ENCODE results near the gene CNGA3.
A peak's percentile ranks its signal among the peaks of the same experiment; 100 is the strongest.

Gene CNGA3

DNA sequence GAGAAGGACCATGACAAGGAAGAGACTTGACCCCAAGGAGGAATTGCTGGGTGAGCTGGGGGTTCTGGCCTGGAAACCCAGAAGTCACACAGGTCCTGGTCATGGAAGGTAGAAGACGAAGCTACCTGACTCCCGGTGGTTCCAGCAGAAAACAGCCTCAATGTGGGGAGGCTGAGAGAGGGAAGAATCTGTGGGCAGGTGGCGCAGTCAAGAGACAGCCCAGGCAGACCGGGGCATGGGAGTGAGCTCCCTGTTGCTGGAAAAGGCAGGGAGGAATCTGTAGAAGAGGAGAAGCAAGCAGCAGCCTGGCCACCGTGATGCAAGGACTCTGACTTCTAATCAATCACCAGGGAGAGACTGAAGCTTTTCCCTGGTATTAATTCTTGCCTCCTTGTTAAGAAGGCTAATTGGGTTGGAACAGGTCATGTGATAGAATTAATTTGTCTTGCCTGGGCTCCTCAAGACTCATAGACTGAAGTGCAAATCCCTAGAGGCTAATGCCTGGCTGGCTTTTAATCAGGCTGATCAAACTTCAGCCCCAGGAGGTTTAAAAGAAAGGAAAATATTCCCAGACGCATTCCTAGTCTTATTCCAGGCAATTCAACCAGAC lies 30.1 kb downstream of the CNGA3 start:
- Histone ChIP-seq H3K36me3 (replicated peaks) (no peaks in the 10 kb centered on the region), H3K4me1 (peaks cover 8% of the 10 kb centered on the region), H3K4me3 (no peak overlapping the region), H3K27me3 (ENCODE audit: low read depth) (no peaks in the 10 kb centered on the region), H3K9me3 (no peaks in the 10 kb centered on the region)
- in situ Hi-C loops (cut with MboI; ENCODE audit: low sequenced_read_pairs): no loop called here
- no peak for DNase-seq (ENCODE audit: low spot score in 2 of 2)

DNA sequence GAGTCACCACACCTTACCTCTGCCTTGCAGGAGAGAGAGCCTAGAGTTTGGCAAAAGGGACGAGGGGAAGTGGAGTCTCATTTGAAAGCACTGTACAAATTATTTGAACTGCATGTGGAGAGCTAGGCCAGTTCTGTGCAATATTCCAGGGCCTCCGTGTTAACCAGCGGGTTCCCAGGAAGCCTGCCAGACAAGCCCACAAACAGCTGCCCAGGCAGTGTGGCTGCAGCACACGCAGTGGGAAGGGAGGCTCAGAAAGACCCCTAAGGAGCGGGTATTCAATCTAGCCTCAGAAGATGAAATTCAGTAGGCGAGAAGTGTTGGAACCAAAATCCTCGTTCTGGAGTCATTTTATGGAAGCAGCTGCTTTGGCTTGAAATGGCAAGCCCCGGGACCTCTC lies 30.7 kb downstream of the CNGA3 start:
- no peak for DNase-seq (ENCODE audit: low spot score in 2 of 2)
- in situ Hi-C loops (cut with MboI; ENCODE audit: low sequenced_read_pairs): no loop called here
- Histone ChIP-seq H3K4me1 (peaks cover 8% of the 10 kb centered on the region), H3K4me3 (no peak overlapping the region), H3K27me3 (ENCODE audit: low read depth) (no peaks in the 10 kb centered on the region), H3K9me3 (no peaks in the 10 kb centered on the region), H3K36me3 (replicated peaks) (no peaks in the 10 kb centered on the region)

DNA sequence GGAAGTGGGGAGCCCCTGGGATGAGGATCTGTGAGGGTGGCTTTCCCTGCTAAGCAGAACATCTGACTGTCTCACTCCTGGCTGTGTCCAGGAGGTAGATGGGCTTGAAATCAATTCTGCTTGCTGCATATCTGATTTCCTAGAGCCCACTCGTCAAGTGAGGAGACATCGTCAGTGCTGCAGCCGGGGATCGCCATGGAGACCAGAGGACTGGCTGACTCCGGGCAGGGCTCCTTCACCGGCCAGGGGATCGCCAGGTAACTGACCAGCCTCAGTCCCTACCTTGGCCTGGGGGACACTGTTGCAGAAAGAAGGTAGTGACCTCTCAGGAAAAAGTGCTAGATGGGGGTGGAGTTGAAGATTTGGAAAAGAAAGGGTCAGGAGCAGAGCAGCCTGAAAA lies 31.3 kb downstream of the CNGA3 start:
- H3K36me3 ChIP-seq (replicated peaks): no peaks in the 10 kb centered on the region
- no peaks in the 10 kb centered on the region for H3K9me3 ChIP-seq
- DNase-seq (ENCODE audit: low spot score in 2 of 2): no peak
- H3K4me3 ChIP-seq: no peak overlapping the region
- in situ Hi-C loops (cut with MboI; ENCODE audit: low sequenced_read_pairs): no loop called here
- no peaks in the 10 kb centered on the region for H3K27me3 ChIP-seq (ENCODE audit: low read depth)
- peaks cover 8% of the 10 kb centered on the region for H3K4me1 ChIP-seq

DNA sequence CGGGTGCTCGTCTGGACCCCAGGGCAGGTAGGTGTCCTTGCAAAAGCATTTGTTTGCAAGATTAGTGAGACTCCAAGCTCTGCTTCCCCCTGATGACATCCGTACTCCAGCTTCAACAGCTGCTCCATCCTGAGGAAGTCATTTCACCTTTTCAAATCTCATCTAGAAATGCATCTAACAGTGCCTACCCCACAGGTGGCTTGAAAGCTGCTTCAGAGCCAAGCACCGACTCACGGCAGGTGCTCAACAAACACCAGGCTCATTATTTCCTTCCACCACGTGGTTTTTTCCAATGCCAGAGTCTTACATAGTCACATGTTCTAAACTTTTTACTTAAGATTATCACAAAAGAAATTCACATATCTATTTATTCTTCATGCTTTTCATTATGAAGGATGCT lies 31.9 kb downstream of the CNGA3 start:
- in situ Hi-C loops (cut with MboI; ENCODE audit: low sequenced_read_pairs): no loop called here
- no peaks in the 10 kb centered on the region for H3K36me3 ChIP-seq (replicated peaks)
- no peak overlapping the region for H3K4me3 ChIP-seq
- DNase-seq (ENCODE audit: low spot score in 2 of 2): no peak
- H3K27me3 ChIP-seq (ENCODE audit: low read depth): no peaks in the 10 kb centered on the region
- peaks cover 8% of the 10 kb centered on the region for H3K4me1 ChIP-seq
- no peaks in the 10 kb centered on the region for H3K9me3 ChIP-seq

DNA sequence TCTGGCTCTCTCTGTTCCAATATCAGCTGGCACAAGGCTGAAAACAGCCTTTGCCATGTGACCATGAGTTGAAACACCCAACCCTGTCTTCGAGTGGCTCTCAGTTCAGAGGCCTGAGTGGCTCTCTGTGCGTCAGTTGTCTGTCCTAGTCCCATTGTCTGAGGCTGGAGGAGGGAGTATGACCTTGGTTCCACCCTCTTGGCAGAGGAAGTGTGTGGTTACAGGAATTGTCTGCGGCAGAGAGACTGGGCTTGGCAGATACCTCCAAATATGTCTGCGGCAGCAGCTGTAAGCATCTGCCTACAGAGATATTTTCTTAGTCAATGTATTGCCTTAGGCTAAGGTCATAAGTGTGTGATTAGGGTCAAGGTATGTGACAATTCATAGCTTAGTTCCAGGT lies 32.6 kb downstream of the CNGA3 start:
- no peaks in the 10 kb centered on the region for H3K36me3 ChIP-seq (replicated peaks)
- no peak overlapping the region for H3K4me3 ChIP-seq
- H3K27me3 ChIP-seq (ENCODE audit: low read depth): no peaks in the 10 kb centered on the region
- in situ Hi-C loops (cut with MboI; ENCODE audit: low sequenced_read_pairs): no loop called here
- H3K9me3 ChIP-seq: no peaks in the 10 kb centered on the region
- peaks cover 8% of the 10 kb centered on the region for H3K4me1 ChIP-seq
- DNase-seq (ENCODE audit: low spot score in 2 of 2): no peak

DNA sequence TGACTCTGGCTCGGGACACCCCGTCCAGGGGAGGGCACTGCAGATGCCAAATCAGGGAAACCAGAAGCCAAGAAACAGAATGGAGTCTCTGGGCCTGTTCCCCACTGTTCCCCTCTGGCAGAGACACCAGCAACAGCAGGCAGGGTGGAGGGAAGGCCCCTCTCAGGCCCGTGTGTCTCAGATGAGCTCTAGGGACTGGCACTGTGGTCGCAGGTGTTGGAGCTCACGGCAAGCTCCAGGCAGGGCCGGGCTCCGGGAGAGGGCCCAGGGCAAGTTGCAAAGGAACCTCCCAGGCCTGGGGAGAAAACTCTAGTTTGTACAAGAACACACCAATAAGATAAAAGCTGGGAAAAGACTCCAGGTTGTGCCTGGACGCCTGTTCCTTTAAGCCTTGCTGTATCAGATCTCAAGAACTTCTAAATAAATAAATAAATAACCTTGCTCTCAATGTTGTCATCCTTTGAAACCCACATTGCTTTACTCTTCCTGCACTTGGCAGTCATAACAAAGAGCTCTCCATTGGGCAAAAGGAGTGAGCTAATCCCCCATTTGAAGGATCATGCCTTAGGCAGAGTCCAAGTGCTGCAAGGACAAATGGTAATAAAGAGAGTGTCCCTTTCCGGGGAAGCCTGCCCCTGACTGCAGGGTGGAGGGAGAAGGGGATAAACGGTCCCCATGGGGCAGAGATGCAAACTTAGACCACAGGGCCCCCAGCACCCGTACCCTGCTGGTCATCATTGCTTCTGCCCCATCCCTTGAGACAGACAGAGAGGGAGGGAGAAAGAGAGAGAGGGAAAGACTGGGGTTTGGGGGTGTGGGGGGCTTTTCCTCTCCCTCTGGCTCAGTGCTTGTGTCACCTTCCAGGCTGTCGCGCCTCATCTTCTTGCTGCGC lies 33.3 kb downstream of the CNGA3 start:
- in situ Hi-C loops (cut with MboI; ENCODE audit: low sequenced_read_pairs): loop anchor here (5.0 to 10.0 kb wide), 2 partner anchors 572 to 675 kb away; no protein-coding TSS in a partner anchor
- Histone ChIP-seq H3K4me1 (peaks cover 8% of the 10 kb centered on the region), H3K9me3 (no peaks in the 10 kb centered on the region), H3K36me3 (replicated peaks) (no peaks in the 10 kb centered on the region), H3K27me3 (ENCODE audit: low read depth) (no peaks in the 10 kb centered on the region), H3K4me3 (no peak overlapping the region)
- peak; percentile 57 to 62 for DNase-seq (ENCODE audit: low spot score in 2 of 2)

DNA sequence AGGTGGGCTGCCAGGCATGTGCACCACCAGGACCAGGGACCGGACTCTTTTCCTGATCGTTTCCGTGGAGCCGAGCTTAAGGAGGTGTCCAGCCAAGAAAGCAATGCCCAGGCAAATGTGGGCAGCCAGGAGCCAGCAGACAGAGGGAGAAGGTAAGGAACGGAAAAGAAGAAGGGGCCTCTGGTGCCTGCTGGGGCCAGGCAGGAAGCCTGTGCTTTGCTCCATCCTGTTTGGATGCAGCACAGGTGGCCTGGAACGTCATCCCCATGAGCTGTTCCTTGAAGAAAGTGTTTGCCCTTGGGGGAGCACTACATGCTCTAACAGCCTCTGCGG lies 33.9 kb downstream of the CNGA3 start:
- no peak for DNase-seq (ENCODE audit: low spot score in 2 of 2)
- no peak overlapping the region for H3K4me3 ChIP-seq
- H3K36me3 ChIP-seq (replicated peaks): no peaks in the 10 kb centered on the region
- H3K4me1 ChIP-seq: peaks cover 8% of the 10 kb centered on the region
- in situ Hi-C loops (cut with MboI; ENCODE audit: low sequenced_read_pairs): loop anchor here (5.0 to 10.0 kb wide), 2 partner anchors 573 to 675 kb away; no protein-coding TSS in a partner anchor
- no peaks in the 10 kb centered on the region for H3K27me3 ChIP-seq (ENCODE audit: low read depth)
- no peaks in the 10 kb centered on the region for H3K9me3 ChIP-seq

DNA sequence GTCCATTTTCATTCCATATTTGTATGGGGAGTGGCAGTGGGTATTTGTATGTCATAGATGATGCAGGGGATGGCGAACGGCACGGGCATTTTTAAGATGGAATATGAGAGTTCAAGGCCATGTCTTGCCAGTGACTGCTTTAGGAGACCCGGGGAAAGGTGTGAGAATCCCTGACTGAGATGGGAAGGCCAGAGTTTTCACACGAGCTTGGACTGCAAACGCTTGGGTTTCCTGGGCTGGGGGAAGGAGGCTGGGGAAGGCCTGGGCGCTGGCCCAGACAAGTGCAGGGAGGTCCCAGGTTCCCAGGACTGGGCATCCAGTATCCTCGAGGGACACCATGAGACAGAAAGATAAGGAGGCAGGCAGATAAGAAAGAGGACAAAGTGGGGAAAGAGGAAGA lies 35.2 kb downstream of the CNGA3 start:
- Histone ChIP-seq H3K4me1 (peaks cover 8% of the 10 kb centered on the region), H3K36me3 (replicated peaks) (no peaks in the 10 kb centered on the region), H3K27me3 (ENCODE audit: low read depth) (no peaks in the 10 kb centered on the region), H3K4me3 (no peak overlapping the region), H3K9me3 (no peaks in the 10 kb centered on the region)
- DNase-seq (ENCODE audit: low spot score in 2 of 2): no peak
- in situ Hi-C loops (cut with MboI; ENCODE audit: low sequenced_read_pairs): loop anchor here (5.0 to 10.0 kb wide), 2 partner anchors 574 to 677 kb away; no protein-coding TSS in a partner anchor

DNA sequence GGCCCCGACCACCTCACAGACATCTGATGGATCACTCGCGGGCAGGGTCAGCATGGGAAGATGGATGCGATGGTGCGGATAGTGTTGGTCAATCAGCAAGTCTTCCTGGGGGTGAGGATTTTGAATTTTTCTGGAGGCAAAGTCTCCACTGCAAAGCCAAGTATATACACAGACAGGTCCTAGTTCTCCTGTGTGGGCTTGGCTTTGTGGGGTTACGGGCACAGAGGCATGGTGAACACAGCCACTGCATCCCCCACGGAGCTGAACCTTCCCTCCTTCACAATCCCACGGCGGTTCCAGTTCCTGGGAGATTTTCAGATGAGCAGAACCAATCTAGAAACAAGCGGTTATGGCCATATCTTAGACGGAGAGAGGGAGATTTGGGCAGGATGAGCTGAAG lies 35.8 kb downstream of the CNGA3 start:
- H3K27me3 ChIP-seq (ENCODE audit: low read depth): no peaks in the 10 kb centered on the region
- no peak for DNase-seq (ENCODE audit: low spot score in 2 of 2)
- in situ Hi-C loops (cut with MboI; ENCODE audit: low sequenced_read_pairs): loop anchor here (5.0 to 10.0 kb wide), 2 partner anchors 575 to 677 kb away; no protein-coding TSS in a partner anchor
- H3K36me3 ChIP-seq (replicated peaks): no peaks in the 10 kb centered on the region
- no peak overlapping the region for H3K4me3 ChIP-seq
- H3K4me1 ChIP-seq: peaks cover 8% of the 10 kb centered on the region
- no peaks in the 10 kb centered on the region for H3K9me3 ChIP-seq

DNA sequence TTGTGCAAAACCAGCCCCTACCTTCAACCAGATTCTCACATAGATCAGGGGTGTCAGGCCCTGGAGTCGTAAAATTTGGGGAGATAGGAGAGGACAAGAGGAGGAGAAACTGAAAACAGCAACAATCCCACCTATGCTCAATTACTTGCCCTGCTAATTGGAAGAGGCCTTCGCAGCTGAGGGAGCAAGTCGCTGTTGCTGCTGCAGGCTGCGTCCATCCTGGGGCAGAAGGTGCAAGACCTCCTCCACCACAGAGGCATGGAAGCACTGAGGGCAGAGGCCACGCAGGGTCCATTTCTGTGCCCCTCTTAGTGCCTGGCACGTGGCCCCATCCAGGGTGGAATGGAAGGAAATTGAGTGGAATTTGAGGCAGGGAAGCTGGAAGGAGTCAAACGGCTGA lies 36.5 kb downstream of the CNGA3 start:
- Histone ChIP-seq H3K4me1 (peaks cover 8% of the 10 kb centered on the region), H3K27me3 (ENCODE audit: low read depth) (no peaks in the 10 kb centered on the region), H3K4me3 (no peak overlapping the region), H3K9me3 (no peaks in the 10 kb centered on the region), H3K36me3 (replicated peaks) (no peaks in the 10 kb centered on the region)
- no peak for DNase-seq (ENCODE audit: low spot score in 2 of 2)
- in situ Hi-C loops (cut with MboI; ENCODE audit: low sequenced_read_pairs): loop anchor here (5.0 to 10.0 kb wide), 2 partner anchors 575 to 678 kb away; no protein-coding TSS in a partner anchor

DNA sequence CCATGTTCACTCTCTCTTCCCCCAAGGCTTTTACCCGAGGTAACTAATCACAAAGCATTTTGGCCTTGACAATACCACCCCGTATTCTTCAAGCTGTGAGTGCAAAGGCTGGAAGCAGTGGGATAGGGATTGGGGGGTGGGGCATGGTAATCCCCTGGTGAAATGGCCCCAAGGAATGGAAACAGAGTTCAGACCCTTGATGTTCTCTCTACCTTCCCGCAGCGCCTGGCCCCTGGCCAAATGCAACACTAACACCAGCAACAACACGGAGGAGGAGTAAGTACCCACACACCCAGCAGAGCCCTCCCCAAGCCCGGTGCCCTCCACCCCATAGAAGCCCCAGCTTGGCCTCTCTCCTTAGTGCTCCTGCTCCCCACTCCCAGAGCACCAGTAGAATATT lies 36.9 kb downstream of the CNGA3 start:
- H3K27me3 ChIP-seq (ENCODE audit: low read depth): no peaks in the 10 kb centered on the region
- peak in 1 of 2 experiments; percentile 27 for DNase-seq (ENCODE audit: low spot score in 2 of 2)
- in situ Hi-C loops (cut with MboI; ENCODE audit: low sequenced_read_pairs): loop anchor here (5.0 to 10.0 kb wide), 2 partner anchors 576 to 678 kb away; no protein-coding TSS in a partner anchor
- H3K4me3 ChIP-seq: no peak overlapping the region
- peaks cover 8% of the 10 kb centered on the region for H3K4me1 ChIP-seq
- H3K9me3 ChIP-seq: no peaks in the 10 kb centered on the region
- no peaks in the 10 kb centered on the region for H3K36me3 ChIP-seq (replicated peaks)

DNA sequence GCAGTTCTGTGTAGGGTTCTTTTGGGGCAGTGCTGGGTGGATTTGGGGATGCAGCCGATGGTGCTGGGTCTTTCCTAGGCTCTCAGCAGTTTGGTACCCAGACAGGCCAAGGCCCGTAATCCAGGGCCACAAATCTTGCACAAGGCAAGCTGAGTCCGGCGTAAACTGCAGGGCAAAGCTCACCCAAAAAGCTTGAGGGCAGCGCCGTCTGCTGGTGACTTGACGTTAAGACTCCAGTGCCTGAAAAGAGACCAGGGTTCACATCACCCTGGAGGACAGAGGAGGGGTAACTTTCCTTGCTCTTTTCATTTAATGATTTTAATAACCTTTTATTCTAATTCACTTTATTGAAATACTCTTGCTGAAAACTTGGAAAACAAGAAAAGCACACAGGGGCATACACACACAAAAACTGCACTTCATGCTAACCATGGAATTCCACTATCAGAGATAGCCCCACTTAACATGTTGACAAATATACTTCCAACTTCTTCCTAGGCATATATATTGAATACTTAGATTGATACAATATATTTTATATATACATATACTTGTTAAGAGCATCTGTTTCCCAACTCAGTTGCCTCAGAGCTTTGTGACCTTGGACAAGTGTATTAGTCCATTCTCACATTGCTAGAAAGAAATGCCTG lies 38.9 kb downstream of the CNGA3 start:
- peak; percentile 75 to 89 for DNase-seq (ENCODE audit: low spot score in 2 of 2)
- no peaks in the 10 kb centered on the region for H3K9me3 ChIP-seq
- H3K36me3 ChIP-seq (replicated peaks): no peaks in the 10 kb centered on the region
- H3K4me3 ChIP-seq: no peak overlapping the region
- no peaks in the 10 kb centered on the region for H3K27me3 ChIP-seq (ENCODE audit: low read depth)
- no peaks in the 10 kb centered on the region; the same call in 1 of the 2 replicates for H3K4me1 ChIP-seq
- in situ Hi-C loops (cut with MboI; ENCODE audit: low sequenced_read_pairs): loop anchor here (10.0 kb wide), 1 partner anchor 680 kb away; no protein-coding TSS in a partner anchor

DNA sequence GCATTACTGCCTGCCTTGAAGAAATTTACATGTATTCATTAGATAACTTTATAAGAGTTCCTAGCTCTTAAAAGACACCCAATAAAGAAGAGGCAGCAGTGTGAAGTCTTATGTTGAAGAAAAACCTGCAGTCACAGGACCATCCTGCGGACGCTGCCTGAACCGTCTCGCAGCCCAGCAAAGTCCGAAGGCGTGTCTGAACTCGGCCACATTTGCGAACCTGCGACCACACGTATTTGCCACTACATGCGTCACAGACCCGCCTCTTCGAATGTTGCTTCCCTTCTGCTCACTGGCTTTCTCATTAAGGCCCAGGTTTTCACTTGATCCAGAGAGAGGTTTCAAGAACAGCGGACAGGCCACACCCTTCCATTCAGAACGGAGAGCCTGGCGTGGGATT lies 41.2 kb downstream of the CNGA3 start:
- H3K27me3 ChIP-seq (ENCODE audit: low read depth): no peaks in the 10 kb centered on the region
- DNase-seq (ENCODE audit: low spot score in 2 of 2): no peak
- H3K4me3 ChIP-seq: no peak overlapping the region
- H3K36me3 ChIP-seq (replicated peaks): no peaks in the 10 kb centered on the region
- H3K4me1 ChIP-seq: no peaks in the 10 kb centered on the region; the same call in 1 of the 2 replicates
- in situ Hi-C loops (cut with MboI; ENCODE audit: low sequenced_read_pairs): loop anchor here (10.0 kb wide), 1 partner anchor 683 kb away; no protein-coding TSS in a partner anchor
- H3K9me3 ChIP-seq: no peaks in the 10 kb centered on the region

All from HAP-1 (cell line).